OCI-LY7 (cell line): ENCODE measurements around the gene GLMN. TPM values are rescaled to one million over a fixed set of nuclear protein-coding genes. Genes with fewer than 3 reads are reported as not detected.

Source experiments
- BruUV-seq: library from RNA; stranded (reverse); fragments of 400-500 nt; replicated peaks from 2 replicates; lab custom pipeline; 2021; lab: Mats Ljungman, UMichigan
- CTCF ChIA-PET: fragments of 300-600 bp; sonication (Branson Sonifier 250); formaldehyde crosslinking; loops from one replicate; lab custom pipeline; 2022; ENCODE audit warnings: antibody characterized with exemption; ENCODE audit not compliant: unreplicated experiment; lab: Charles Lee
- POLR2A ChIA-PET: fragments of 300-600 bp; sonication (Branson Sonifier 250); formaldehyde crosslinking; loops from one replicate; lab custom pipeline; 2022; ENCODE audit warnings: antibody characterized with exemption; lab: Charles Lee
- DNase-seq: peaks from one replicate; pipeline ENCODE4 v3.0.0-alpha.2; 2015; ENCODE audit warnings: low spot score
- H2AFZ ChIP-seq: fragments of 200-600 bp; sonication (generic), shearing (Covaris generic); 2 replicates; pipeline ENCODE4 v1.6.1; 2014; ENCODE audit warnings: mild to moderate bottlenecking, antibody characterized with exemption, low read length, moderate library complexity
- H3K27ac ChIP-seq: fragments of 200-600 bp; sonication (generic); 2 replicates; pipeline ENCODE4 v1.5.1; 2014; ENCODE audit warnings: mixed run types, low read depth, mild to moderate bottlenecking, moderate library complexity, low read length, inconsistent platforms; ENCODE audit not compliant: poor library complexity, severe bottlenecking
- H3K36me3 ChIP-seq: fragments of 200-600 bp; sonication (generic); 2 replicates; pipeline ENCODE4 v1.6.1; 2014; ENCODE audit warnings: mild to moderate bottlenecking, antibody characterized with exemption, low read length, moderate library complexity, mixed read lengths; ENCODE audit not compliant: insufficient read depth
- H3K4me1 ChIP-seq: fragments of 200-600 bp; sonication (generic); 2 replicates; pipeline ENCODE4 v1.5.1; 2014; ENCODE audit warnings: mild to moderate bottlenecking, low read length; ENCODE audit not compliant: insufficient read depth, poor library complexity, severe bottlenecking
- H3K4me2 ChIP-seq: fragments of 200-600 bp; sonication (generic); 2 replicates; pipeline ENCODE4 v1.6.1; 2014; ENCODE audit warnings: mild to moderate bottlenecking, low read length
- H3K4me3 ChIP-seq: fragments of 200-600 bp; sonication (generic); 2 replicates; pipeline ENCODE4 v1.5.1; 2014; ENCODE audit warnings: mild to moderate bottlenecking, low read depth, low read length; ENCODE audit not compliant: poor library complexity, severe bottlenecking
- H3K79me2 ChIP-seq: fragments of 200-600 bp; sonication (generic); 2 replicates; pipeline ENCODE4 v1.6.1; 2016; ENCODE audit warnings: low read depth, mild to moderate bottlenecking, low read length, moderate library complexity, mixed read lengths; ENCODE audit not compliant: insufficient read depth
- H3K9me2 ChIP-seq: fragments of 200-600 bp; sonication (generic); 2 replicates; pipeline ENCODE4 v1.6.1; 2016; ENCODE audit warnings: mild to moderate bottlenecking, low read length, mixed read lengths; ENCODE audit not compliant: insufficient read depth
- H3K9me3 ChIP-seq: fragments of 200-600 bp; sonication (generic); 2 replicates; pipeline ENCODE4 v1.6.1; 2014; ENCODE audit warnings: mild to moderate bottlenecking, mixed run types, low read length, mixed read lengths
- H4K20me1 ChIP-seq: fragments of 200-600 bp; sonication (generic); 2 replicates; pipeline ENCODE4 v1.6.1; 2014; ENCODE audit warnings: mild to moderate bottlenecking, antibody characterized with exemption, low read length, moderate library complexity, mixed read lengths; ENCODE audit not compliant: insufficient read depth
- CTCF ChIP-seq: fragments of 200-600 bp; sonication (generic); conservative IDR thresholded peaks from 2 replicates; pipeline ENCODE4 v1.5.1; 2014; ENCODE audit warnings: mild to moderate bottlenecking, antibody characterized with exemption, low read length, moderate library complexity, mixed read lengths
- EZH2phosphoT487 ChIP-seq: fragments of 200-600 bp; sonication (generic); IDR thresholded peaks from 2 replicates; pipeline ENCODE4 v1.6.1; 2018; ENCODE audit warnings: low read depth, borderline replicate concordance, mild to moderate bottlenecking, mixed run types, antibody characterized with exemption, low read length, moderate library complexity, mixed read lengths
- intact Hi-C: fragments of 100-400 bp; cut with micrococcal nuclease; formaldehyde crosslinking; loops from one replicate; pipeline ENCODE4 v1.10.0; 2022; ENCODE audit not compliant: unreplicated experiment
- total RNA-seq, 2 experiments: library from RNA; depleted of rRNA in 1 of 2; stranded (reverse); fragments of >200 nt in 1 of 2; shearing (Covaris generic) in 1 of 2; gene quantifications; 2 replicates each; pipeline ENCODE4 v1.2.3, GENCODE V29; 2014 to 2022

The GLMN gene
- total RNA-seq, 2 experiments from 2014 or later, result 12.4 to 14.6 TPM

GRCh38 chr1:92343061-92343460, 44.3 kb upstream of the GLMN start:
- Histone ChIP-seq H4K20me1 (no peaks in the 10 kb centered on the region), H3K79me2 (no peaks in the 10 kb centered on the region), H3K9me3 (no peaks in the 10 kb centered on the region), H3K9me2 (no peaks in the 10 kb centered on the region), H3K4me1 (no peaks in the 10 kb centered on the region), H3K4me3 (no peak overlapping the region), H3K4me2 (no peak overlapping the region), H3K27ac (no peak overlapping the region), H3K36me3 (peaks cover 16% of the 10 kb centered on the region; the same call in 1 of the 2 replicates), H2AFZ (no peak overlapping the region)
- DNase-seq, result no peak
- CTCF ChIA-PET, result no interaction called here
- intact Hi-C loops, result no loop called here
- POLR2A ChIA-PET, result no interaction called here
- TF ChIP-seq CTCF (no peak), EZH2phosphoT487 (no peak)
- no TSS peak for BruUV-seq

- no peak for DNase-seq
- H2AFZ ChIP-seq, result no peak overlapping the region
- POLR2A ChIA-PET, result no interaction called here
Measured at GRCh38 chr1:92342401-92342800, 43.6 kb upstream of the GLMN start.

More at GRCh38 chr1:92342401-92342800, 43.6 kb upstream of the GLMN start:
- H4K20me1 ChIP-seq, result no peaks in the 10 kb centered on the region
- H3K9me3 ChIP-seq, result no peaks in the 10 kb centered on the region
- H3K27ac ChIP-seq, result no peak overlapping the region
- no peak for TF ChIP-seq EZH2phosphoT487
- TF ChIP-seq CTCF, result no peak
- H3K36me3 ChIP-seq, result peaks cover 14% of the 10 kb centered on the region; the same call in 1 of the 2 replicates
- no peak overlapping the region for H3K4me3 ChIP-seq
- no peaks in the 10 kb centered on the region for H3K9me2 ChIP-seq
- CTCF ChIA-PET, result no interaction called here
- no peaks in the 10 kb centered on the region for H3K79me2 ChIP-seq
- no TSS peak for BruUV-seq
- no peaks in the 10 kb centered on the region for H3K4me1 ChIP-seq
- H3K4me2 ChIP-seq, result no peak overlapping the region
- intact Hi-C loops, result no loop called here
